ENCODE data around the gene TTLL6. TPM values are rescaled to one million over a fixed set of nuclear protein-coding genes. Genes with fewer than 3 reads are reported as not detected.

The TTLL6 gene
- total RNA-seq, 1 donor: not detected

DNA sequence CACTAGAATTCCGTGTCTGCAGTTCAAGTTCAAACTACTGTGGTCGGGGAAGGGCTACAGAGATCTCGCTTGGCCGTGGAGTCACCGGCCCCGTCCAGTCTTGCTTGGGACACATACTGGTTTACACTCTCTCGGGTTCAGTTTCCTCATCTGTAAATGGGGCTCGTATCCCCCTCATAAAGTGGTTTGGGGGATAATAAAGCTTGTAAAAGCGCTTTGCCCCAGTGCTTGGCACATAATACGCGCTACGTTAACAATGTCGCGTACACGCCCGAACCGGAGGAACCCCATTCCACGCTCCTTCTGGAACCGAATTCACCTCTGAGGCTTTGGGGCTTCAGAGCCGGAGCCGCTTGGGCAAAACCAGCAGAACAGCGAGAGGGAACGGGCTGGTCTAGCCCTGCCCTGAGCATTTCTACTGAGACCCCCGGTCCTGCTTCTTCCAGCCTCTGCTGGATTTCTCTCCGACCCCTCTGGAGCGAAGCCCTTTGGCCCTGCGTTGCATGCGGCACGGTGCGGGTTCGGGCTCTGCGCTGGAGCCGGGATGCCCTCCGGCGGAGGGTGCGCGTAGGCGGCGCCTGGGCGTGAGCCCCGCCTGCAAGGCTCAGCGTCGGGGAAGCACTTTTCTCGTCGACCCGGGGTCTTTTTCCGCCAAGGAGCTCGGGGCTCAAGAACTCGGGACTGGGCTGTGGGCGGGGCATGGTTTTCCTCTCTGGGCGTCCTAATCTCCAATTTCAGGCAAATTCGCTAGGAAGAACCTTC is 62.3 kb downstream of the TTLL6 start:
- DNase-seq (ENCODE audit: low read depth): no peak
- TF ChIP-seq, protein P1, sequence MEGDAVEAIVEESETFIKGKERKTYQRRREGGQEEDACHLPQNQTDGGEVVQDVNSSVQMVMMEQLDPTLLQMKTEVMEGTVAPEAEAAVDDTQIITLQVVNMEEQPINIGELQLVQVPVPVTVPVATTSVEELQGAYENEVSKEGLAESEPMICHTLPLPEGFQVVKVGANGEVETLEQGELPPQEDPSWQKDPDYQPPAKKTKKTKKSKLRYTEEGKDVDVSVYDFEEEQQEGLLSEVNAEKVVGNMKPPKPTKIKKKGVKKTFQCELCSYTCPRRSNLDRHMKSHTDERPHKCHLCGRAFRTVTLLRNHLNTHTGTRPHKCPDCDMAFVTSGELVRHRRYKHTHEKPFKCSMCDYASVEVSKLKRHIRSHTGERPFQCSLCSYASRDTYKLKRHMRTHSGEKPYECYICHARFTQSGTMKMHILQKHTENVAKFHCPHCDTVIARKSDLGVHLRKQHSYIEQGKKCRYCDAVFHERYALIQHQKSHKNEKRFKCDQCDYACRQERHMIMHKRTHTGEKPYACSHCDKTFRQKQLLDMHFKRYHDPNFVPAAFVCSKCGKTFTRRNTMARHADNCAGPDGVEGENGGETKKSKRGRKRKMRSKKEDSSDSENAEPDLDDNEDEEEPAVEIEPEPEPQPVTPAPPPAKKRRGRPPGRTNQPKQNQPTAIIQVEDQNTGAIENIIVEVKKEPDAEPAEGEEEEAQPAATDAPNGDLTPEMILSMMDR (IDR thresholded peaks at IDR 0.05; ENCODE audit: insufficient read depth, low read length): no peak
- no peak overlapping the region for H3K4me3 ChIP-seq (ENCODE audit: low read depth, low read length)

DNA sequence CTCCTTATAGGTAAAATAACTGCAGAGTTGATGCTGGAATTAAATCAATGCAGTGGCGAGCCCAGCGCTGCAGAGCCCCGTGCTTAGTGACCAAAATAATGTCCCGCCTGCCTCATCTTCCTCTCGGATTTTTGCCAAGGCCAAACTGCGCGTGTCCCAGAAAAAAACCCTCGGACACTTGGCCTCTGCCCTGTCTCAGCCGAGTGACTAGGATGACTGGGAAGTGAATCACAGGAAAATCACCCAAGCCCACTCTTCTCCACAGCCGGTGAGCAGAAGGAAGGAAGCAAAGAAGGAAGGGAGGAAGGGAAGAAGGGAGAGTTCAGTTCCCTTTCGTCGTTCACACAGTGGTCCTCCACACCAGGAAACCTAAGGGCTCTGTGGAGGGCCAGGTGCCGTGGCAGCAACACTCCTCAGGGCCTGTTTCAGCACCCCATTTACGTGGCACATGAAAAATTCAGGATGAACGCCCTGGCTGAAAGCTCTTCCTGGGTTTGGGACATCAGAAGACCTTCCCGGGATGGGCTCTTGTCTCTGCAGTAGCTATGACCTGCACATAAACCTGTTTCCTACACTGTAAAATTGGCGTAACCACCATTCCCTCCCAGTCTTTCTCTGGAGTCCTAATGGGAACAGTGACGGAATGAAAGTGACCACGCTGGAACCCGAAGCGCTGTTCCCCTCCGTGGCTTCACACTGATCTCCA is 63.1 kb downstream of the TTLL6 start:
- no peak overlapping the region for H3K4me3 ChIP-seq (ENCODE audit: low read depth, low read length)
- TF ChIP-seq, protein P1 (IDR thresholded peaks at IDR 0.05; ENCODE audit: insufficient read depth, low read length): no peak
- no peak for DNase-seq (ENCODE audit: low read depth)

DNA sequence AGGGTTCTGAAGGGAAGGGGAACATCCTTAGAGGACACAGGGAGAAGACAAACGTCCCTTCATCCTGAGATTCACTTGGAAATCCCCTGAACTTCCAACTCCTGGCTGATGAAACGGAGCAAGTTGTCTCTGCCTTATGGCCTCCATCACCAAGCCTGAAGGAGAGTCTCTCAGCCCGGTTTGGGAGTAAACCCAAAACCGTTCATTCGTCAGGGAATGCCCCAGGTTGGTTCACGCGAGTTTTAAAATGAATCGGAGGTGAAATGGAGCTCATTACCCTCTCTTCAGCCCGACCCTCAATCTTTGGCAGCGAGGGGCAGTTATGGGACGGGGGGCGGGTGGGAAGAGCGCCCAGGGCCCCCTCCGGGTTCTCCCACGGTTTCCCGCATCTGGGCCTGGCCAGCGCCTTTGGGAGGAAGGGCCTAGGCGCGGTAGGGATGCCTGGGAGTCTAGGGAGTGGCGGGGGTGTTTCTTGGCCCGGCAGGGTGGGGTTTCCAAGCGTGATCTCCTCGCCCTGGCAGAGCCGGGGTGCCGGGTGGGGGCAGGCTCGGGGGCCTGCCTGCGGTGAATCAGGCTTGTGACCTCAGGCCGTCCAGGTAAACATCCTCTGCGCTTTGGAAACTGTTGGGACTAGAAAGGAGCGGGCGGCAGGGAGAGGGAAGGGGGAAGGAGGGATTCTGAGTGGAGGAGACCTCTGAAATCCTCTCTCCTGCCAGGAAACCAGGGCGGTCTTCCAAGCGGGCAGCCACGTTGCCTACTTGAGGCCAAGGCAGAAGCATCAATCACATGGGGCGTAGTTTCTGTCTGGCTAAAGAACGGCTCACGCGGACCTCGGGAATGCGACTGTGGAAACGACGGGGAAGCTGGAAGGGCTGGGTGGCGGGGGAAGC is 64.4 kb downstream of the TTLL6 start:
- no peak overlapping the region for H3K4me3 ChIP-seq (ENCODE audit: low read depth, low read length)
- TF ChIP-seq, protein P1 (IDR thresholded peaks at IDR 0.05; ENCODE audit: insufficient read depth, low read length): no peak
- peak; percentile 27 for DNase-seq (ENCODE audit: low read depth)

DNA sequence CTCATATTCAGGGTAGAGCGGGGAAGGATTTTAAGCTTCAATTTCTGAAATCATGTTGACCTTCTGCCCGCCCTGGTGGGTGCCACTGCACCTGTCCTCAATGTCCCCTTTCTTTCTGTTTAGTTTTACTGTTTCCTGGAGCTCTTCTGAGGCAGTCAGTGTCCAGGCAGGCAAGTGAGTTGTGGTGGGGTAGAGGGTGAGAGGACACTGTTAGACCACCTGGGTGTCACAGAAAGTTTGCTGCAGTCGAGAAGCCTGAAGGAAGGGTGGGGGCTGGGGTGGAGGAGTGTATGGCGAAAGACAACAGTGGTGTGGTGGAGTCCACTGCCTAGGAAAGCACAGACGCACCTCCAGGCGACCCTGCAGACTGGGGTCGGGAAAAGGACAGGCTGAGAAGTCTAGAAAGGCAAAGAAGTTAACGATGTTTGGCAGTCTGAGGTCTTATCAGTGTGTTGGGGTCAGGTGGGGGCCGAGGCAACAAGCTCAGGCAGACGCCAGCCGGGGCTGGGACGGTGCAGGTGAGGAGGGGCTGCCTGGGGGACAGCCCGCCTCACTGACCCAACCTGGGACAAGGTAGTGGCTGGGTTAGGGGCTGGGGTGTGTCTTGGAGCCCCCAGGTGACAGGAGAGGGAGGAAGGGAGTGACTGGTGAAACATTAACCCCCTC is 65.2 kb downstream of the TTLL6 start:
- TF ChIP-seq, protein P1 (IDR thresholded peaks at IDR 0.05; ENCODE audit: insufficient read depth, low read length): no peak
- no peak overlapping the region for H3K4me3 ChIP-seq (ENCODE audit: low read depth, low read length)
- DNase-seq (ENCODE audit: low read depth): no peak

DNA sequence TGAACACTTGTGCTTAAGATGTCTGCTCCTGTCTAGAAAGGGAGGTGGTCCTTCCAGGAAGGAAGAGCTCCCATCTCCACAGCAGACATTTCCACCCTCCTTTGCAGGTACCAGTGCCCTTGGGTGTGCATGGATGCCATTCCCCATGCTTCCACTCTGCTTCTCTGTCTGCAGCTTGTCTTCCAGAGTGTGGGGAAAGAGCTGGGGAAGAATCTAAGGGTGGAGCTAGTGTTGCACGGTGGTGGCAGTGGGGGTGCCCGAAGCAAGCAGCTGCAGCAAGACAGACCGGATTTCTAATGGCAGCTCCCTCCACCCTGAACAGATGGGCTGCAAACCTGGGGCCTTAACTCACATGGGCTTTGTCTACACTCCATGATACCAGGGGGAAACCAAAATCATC is 65.9 kb downstream of the TTLL6 start:
- TF ChIP-seq, protein P1 (IDR thresholded peaks at IDR 0.05; ENCODE audit: insufficient read depth, low read length): no peak
- no peak overlapping the region for H3K4me3 ChIP-seq (ENCODE audit: low read depth, low read length)
- no peak for DNase-seq (ENCODE audit: low read depth)

Measured in fibroblast of the aortic adventitia (primary cell).